HT1080 (cell line): ENCODE measurements around the gene GAB4. TPM values are rescaled to one million over a fixed set of nuclear protein-coding genes. Genes with fewer than 3 reads are reported as not detected.
"Not testable (repeated sequence)": the region's sequence is repeated elsewhere in the genome, so short reads cannot be mapped to it uniquely, and the experiment has no call there.

ENCODE experiments used
- DNase-seq: peaks from one replicate; pipeline ENCODE4 v3.0.0-alpha.2; 2015; ENCODE audit warnings: low read depth
- total RNA-seq: library from RNA; depleted of rRNA; stranded (reverse); fragments of >200 nt; shearing (Covaris generic); gene quantifications from 2 replicates; pipeline ENCODE4 v1.2.3, GENCODE V29; 2014

Gene GAB4
- total RNA-seq, 1 experiment from 2014 or later: 0.16 TPM

GRCh38 chr22:16960220-16960883 lies 47.7 kb downstream of the GAB4 start:
- no peak for DNase-seq

GRCh38 chr22:16959345-16959930 lies 48.6 kb downstream of the GAB4 start:
- DNase-seq: no peak

- no peak for DNase-seq
These were observed 49.5 kb downstream of the GAB4 start for GRCh38 chr22:16958475-16958874.

GRCh38 chr22:16957781-16958180 lies 50.2 kb downstream of the GAB4 start:
- no peak for DNase-seq

- DNase-seq: no peak
These were observed 51.7 kb downstream of the GAB4 start for GRCh38 chr22:16956290-16956689.

GRCh38 chr22:16955678-16956210 lies 52.3 kb downstream of the GAB4 start:
- no peak for DNase-seq

GRCh38 chr22:16955081-16955480 lies 52.9 kb downstream of the GAB4 start:
- no peak for DNase-seq

- DNase-seq: no peak
These were observed 54.0 kb downstream of the GAB4 start for GRCh38 chr22:16954060-16954403.

GRCh38 chr22:16953206-16954059 lies 54.6 kb downstream of the GAB4 start:
- DNase-seq: no peak

GRCh38 chr22:16949561-16949960 lies 58.5 kb downstream of the GAB4 start:
- DNase-seq: peak; percentile 65

GRCh38 chr22:16937811-16938210 lies 70.2 kb downstream of the GAB4 start:
- no peak for DNase-seq

- DNase-seq: not testable (repeated sequence)
These were observed 70.8 kb downstream of the GAB4 start for GRCh38 chr22:16937209-16937608.

- peak; percentile 8 for DNase-seq
These were observed 71.4 kb downstream of the GAB4 start for GRCh38 chr22:16936625-16937024.

GRCh38 chr22:16935209-16935608 lies 72.8 kb downstream of the GAB4 start:
- DNase-seq: no peak

- DNase-seq: no peak
These were observed 74.4 kb downstream of the GAB4 start for GRCh38 chr22:16933291-16934282.

- DNase-seq: peak; percentile 35
These were observed 75.4 kb downstream of the GAB4 start for GRCh38 chr22:16932577-16932976.

- DNase-seq: no peak
These were observed 82.5 kb downstream of the GAB4 start for GRCh38 chr22:16925407-16925966.

- DNase-seq: no peak
These were observed 85.3 kb downstream of the GAB4 start for GRCh38 chr22:16922706-16923105.

- no peak for DNase-seq
These were observed 85.9 kb downstream of the GAB4 start for GRCh38 chr22:16922076-16922475.

GRCh38 chr22:16917144-16918003 lies 90.6 kb downstream of the GAB4 start:
- peak; percentile 60 for DNase-seq
